Peyer's patch (tissue), 4 donors: ENCODE data around the gene TMCC1. TPM values are rescaled to one million over a fixed set of nuclear protein-coding genes. Genes with fewer than 3 reads are reported as not detected.
A peak's percentile ranks its signal among the peaks of the same experiment; 100 is the strongest.

Experiments
- DNase-seq, 3 donors: peaks; one replicate each; pipeline ENCODE4 v3.0.0-alpha.2; 2017 to 2019
- H3K27ac ChIP-seq, 4 donors: fragments of 200-600 bp; sonication (generic); one replicate each; pipeline ENCODE4 v1.5.1; 2016 to 2019
- H3K27me3 ChIP-seq, 2 donors: fragments of 200-600 bp; sonication (generic); one replicate each; pipeline ENCODE4 v1.5.1; 2019
- H3K36me3 ChIP-seq, 3 donors: fragments of 200-600 bp; sonication (generic); one replicate each; pipeline ENCODE4 v1.5.1; 2016 to 2019
- H3K4me1 ChIP-seq, 4 donors: fragments of 200-600 bp; sonication (generic); one replicate each; pipeline ENCODE4 v1.5.1; 2016 to 2019
- H3K4me3 ChIP-seq, 4 donors: fragments of 200-600 bp; sonication (generic); 1 replicate in 3 of 4; 2 replicates in 1 of 4; pipeline ENCODE4 v1.5.1; 2016 to 2019; ENCODE audit warnings: mild to moderate bottlenecking in 1 of 4
- H3K9me3 ChIP-seq, 4 donors: fragments of 200-600 bp; sonication (generic); one replicate each; pipeline ENCODE4 v1.5.1; 2016 to 2019; ENCODE audit warnings: mild to moderate bottlenecking in 1 of 4
- POLR2A ChIP-seq, 2 donors: fragments of 450-650 bp; IDR thresholded peaks; one replicate each; pipeline ENCODE4 v1.5.1; 2017; ENCODE audit warnings: antibody characterized with exemption in 2 of 2, mild to moderate bottlenecking in 2 of 2, moderate library complexity in 2 of 2
- total RNA-seq, 4 donors: library from RNA; depleted of rRNA; stranded (reverse); fragments of >200 nt; gene quantifications; one replicate each; pipeline ENCODE4 v1.1.0, GENCODE V29; 2016
- TF ChIP-seq, protein P1 (sequence below), 6 experiments: fragments of 450-650 bp in 4 of 6; fragments of 200-600 bp in 2 of 6; sonication (generic) in 1 of 6; IDR thresholded peaks; one replicate each; pipeline ENCODE4 v1.5.1; 2017 to 2019; ENCODE audit warnings: antibody characterized with exemption in 6 of 6, mild to moderate bottlenecking in 3 of 6, moderate library complexity in 1 of 6

Gene TMCC1
- total RNA-seq, 4 donors from 2014 or later = 12.9 to 33.1 (median 23.7) TPM

DNA sequence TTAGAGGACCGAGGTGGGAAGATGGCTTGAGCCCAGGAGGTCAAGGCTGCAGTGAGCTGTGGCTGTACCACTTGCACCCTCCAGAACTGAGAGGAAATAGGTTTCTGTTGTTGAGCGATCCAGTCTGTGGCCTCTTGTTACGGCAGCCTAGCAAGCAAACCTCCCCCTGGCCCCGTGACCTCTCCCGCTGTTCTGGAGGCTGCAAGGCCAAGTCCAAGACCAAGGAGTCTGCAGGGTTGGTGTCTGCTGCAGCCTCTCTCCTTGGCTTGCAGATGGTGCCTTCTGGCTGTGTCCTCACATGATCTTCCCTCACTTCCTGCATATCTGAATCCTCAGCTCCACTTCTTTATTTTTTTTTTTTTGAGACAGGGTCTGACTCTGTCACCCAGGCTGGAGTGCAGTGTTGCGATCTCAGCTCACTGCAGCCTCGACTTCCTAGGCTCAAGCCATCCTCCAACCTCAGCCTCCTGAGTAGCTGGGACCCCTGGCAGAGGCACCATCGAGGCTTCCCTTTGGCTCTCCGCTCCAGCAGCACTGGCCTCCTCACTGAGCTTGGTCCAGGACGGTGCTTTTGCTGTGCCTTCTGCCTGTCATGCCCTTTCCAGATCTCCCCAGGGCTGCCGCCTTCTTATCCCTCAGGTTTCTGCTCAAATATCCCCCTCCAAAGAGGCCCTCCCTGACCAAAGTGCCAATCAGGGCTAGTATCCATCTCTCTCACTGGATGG lies 269.0 kb downstream of the TMCC1 start:
- peak overlapping the region in 3 of 4 donors; percentile 89 to 94 (median 94) for H3K27ac ChIP-seq
- no peak overlapping the region for H3K4me3 ChIP-seq
- H3K36me3 ChIP-seq = no peaks in the 10 kb centered on the region
- no peaks in the 10 kb centered on the region for H3K9me3 ChIP-seq
- no peak for TF ChIP-seq POLR2A (IDR thresholded peaks at IDR 0.05)
- TF ChIP-seq, protein P1, sequence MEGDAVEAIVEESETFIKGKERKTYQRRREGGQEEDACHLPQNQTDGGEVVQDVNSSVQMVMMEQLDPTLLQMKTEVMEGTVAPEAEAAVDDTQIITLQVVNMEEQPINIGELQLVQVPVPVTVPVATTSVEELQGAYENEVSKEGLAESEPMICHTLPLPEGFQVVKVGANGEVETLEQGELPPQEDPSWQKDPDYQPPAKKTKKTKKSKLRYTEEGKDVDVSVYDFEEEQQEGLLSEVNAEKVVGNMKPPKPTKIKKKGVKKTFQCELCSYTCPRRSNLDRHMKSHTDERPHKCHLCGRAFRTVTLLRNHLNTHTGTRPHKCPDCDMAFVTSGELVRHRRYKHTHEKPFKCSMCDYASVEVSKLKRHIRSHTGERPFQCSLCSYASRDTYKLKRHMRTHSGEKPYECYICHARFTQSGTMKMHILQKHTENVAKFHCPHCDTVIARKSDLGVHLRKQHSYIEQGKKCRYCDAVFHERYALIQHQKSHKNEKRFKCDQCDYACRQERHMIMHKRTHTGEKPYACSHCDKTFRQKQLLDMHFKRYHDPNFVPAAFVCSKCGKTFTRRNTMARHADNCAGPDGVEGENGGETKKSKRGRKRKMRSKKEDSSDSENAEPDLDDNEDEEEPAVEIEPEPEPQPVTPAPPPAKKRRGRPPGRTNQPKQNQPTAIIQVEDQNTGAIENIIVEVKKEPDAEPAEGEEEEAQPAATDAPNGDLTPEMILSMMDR (IDR thresholded peaks at IDR 0.05) = no peak
- H3K27me3 ChIP-seq = no peaks in the 10 kb centered on the region
- peaks cover 0 to 43% (median 3%) of the 10 kb centered on the region in 4 donors for H3K4me1 ChIP-seq
- peak in 1 of 3 donors; percentile 49 for DNase-seq

DNA sequence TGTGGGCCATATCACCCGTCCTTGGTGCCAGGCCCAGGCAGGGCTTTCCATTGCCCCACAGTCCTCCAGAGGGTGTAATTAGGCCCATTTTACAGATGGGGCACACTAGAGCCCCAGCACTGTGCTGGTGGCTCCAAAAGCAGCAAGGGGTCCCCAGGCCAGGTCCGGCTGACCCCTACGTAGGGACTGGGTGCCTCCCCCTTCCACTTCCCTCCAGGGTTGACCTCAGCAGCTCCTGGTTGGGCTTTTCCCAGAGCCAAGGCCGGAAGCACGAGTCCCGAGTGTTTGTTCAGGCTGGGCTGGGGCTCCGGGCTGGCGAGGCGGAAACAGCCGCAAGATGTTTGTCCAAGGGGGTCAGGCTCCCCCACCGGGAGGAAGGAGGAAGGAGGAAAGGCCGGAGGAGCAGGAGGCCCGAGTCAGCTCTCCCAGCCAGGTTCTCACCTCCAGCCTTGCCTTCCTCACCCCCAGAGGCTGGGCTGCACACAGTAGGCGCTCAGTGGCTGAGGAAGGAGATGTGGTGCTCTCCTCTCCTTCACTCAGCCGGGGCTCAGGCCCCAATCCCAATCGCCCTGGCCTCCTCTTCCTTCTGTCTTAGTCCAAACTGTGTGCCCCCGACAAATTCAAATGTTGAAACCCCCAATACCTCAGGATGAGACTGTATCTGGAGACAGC lies 269.9 kb downstream of the TMCC1 start:
- Histone ChIP-seq H3K36me3 (no peaks in the 10 kb centered on the region), H3K27ac (peak overlapping the region; percentile 48 to 94 (median 82)), H3K4me3 (no peak overlapping the region), H3K4me1 (peaks cover 0 to 43% (median 3%) of the 10 kb centered on the region in 4 donors), H3K27me3 (no peaks in the 10 kb centered on the region), H3K9me3 (no peaks in the 10 kb centered on the region)
- peak in 2 of 3 donors; percentile 56 for DNase-seq
- TF ChIP-seq POLR2A (IDR thresholded peaks at IDR 0.05) = no peak
- TF ChIP-seq, protein P1 (IDR thresholded peaks at IDR 0.05) = no peak

DNA sequence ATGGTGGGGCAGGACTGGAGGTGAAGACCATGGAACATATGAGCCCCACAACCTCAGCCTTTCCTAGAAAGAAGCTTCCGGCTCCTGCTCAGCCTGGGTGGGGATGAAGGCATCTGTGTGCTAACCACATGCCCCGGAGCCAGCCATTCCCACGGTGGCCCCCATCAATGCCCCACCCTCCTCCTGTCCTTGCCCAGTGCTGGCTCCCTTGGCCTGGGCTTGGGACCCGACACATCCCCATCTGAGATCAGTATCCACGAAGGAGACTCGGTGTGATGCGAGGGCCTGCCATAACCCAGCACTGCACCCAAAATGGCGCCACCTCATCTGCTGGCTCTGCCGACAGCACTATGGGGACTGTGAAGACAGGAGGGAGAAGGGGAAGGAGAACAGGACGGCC lies 270.6 kb downstream of the TMCC1 start:
- no peaks in the 10 kb centered on the region for H3K36me3 ChIP-seq
- no peak for DNase-seq
- TF ChIP-seq POLR2A (IDR thresholded peaks at IDR 0.05) = no peak
- TF ChIP-seq, protein P1 (IDR thresholded peaks at IDR 0.05) = no peak
- H3K27me3 ChIP-seq = no peaks in the 10 kb centered on the region
- no peak overlapping the region for H3K4me3 ChIP-seq
- H3K27ac ChIP-seq = peak overlapping the region in 3 of 4 donors; percentile 48 to 94 (median 74)
- peaks cover 0 to 43% (median under 1%) of the 10 kb centered on the region in 4 donors for H3K4me1 ChIP-seq
- no peaks in the 10 kb centered on the region for H3K9me3 ChIP-seq

DNA sequence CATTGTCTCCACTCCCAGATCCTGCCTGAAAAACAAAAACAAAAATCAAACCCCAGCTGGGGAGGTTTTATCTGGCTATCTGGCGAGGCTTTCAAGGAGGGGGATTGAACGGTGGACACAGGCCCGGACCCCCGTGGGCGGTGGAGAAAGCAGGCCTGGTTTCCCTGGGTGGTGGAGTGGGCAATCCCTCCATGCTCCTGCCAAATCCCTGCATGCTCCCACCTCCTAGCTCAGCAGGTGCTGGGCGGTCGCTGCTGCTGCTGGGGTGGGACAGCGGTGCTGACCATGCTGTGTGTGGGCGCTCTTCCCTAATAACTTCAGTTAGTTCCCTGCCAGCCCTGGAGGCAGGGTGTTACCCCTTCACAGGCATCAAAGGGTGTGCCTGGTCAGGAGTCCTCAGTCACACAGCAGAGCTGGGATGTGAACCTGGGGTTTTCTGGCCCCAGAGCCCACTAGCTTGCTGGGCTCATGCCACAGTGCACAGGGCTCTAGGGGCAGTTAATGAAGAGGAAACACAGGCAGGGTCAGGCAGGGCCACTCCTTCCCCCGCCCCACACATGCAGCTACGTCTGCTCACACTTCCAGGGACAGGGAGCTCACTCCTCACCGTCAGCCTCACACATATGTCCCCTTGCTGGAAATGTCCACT lies 271.2 kb downstream of the TMCC1 start:
- peaks cover 0 to 43% (median 0%) of the 10 kb centered on the region in 4 donors for H3K4me1 ChIP-seq
- no peaks in the 10 kb centered on the region for H3K9me3 ChIP-seq
- no peaks in the 10 kb centered on the region for H3K36me3 ChIP-seq
- TF ChIP-seq, protein P1 (IDR thresholded peaks at IDR 0.05) = no peak
- no peak for TF ChIP-seq POLR2A (IDR thresholded peaks at IDR 0.05)
- no peak overlapping the region for H3K4me3 ChIP-seq
- DNase-seq = no peak
- H3K27ac ChIP-seq = peak overlapping the region in 3 of 4 donors; percentile 48 to 94 (median 74)
- H3K27me3 ChIP-seq = no peaks in the 10 kb centered on the region

DNA sequence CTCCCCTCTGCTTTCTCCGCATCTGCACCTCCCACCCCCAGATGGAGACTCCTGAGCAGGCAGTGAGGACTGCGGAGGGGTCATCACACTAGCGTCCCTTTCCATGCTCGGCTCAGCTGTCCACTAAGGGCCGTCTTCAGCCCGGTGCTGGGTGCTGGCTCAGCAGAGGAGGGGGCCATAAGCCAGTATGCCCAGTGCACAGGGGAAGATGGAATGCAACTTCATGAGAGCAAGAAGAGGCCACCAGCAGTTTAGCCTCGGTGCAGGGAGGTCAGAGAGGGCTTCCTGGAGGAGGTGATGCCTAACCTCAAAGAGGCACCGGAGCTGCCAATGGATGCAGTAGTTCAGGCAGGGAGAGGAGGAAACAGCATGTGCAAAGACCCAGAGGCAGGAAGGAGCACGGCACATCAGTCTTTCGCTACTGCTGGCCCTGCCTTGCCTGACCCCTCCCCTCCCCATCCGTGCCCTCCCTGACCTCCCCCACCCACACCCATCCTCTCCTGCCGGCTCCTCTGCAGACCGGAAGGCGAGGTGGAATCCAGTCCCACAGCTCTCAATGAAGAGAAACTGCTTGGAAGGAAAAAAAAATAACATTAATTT lies 271.8 kb downstream of the TMCC1 start:
- TF ChIP-seq, protein P1 (IDR thresholded peaks at IDR 0.05) = no peak
- no peak for TF ChIP-seq POLR2A (IDR thresholded peaks at IDR 0.05)
- peak overlapping the region in 1 of 4 donors; percentile 74 for H3K27ac ChIP-seq
- peaks cover 0 to 43% (median 0%) of the 10 kb centered on the region in 4 donors for H3K4me1 ChIP-seq
- no peak for DNase-seq
- H3K9me3 ChIP-seq = no peaks in the 10 kb centered on the region
- no peaks in the 10 kb centered on the region for H3K27me3 ChIP-seq
- no peaks in the 10 kb centered on the region for H3K36me3 ChIP-seq
- H3K4me3 ChIP-seq = no peak overlapping the region
